Right ventricle myocardium superior (tissue), 1 donor: ENCODE data around the gene VGLL1. TPM values are rescaled to one million over a fixed set of nuclear protein-coding genes. Genes with fewer than 3 reads are reported as not detected.

Experiments
- ATAC-seq: fragments of 200-7000 bp; cut with Tn5 transposase; one replicate; pipeline ENCODE4 v1.9.1; 2020; ENCODE audit warnings: mild to moderate bottlenecking; ENCODE audit not compliant: poor library complexity
- DNase-seq: peaks from one replicate; pipeline ENCODE4 v3.0.0-alpha.2; 2020
- intact Hi-C: fragments of 100-400 bp; cut with DNase I; formaldehyde crosslinking; loops from one replicate; pipeline ENCODE4 v1.11.2; 2022
- long read RNA-seq: library from polyadenylated mRNA; unstranded; transcript quantifications from one replicate; pipeline ENCODE4 v2.0.0, GENCODE V29; 2021
- total RNA-seq: library from RNA; stranded (reverse); fragmentation: NEBNext Ultra II Directional; extraction: Animal tissue kit (Norgen Biotek cat#: 25700); gene quantifications from one replicate; pipeline ENCODE4 v1.2.1, GENCODE V29; 2021
- donor health status: DM: no; HTN: yes; CAD: no; lungs with severe emphysema.

Gene VGLL1, protein sequence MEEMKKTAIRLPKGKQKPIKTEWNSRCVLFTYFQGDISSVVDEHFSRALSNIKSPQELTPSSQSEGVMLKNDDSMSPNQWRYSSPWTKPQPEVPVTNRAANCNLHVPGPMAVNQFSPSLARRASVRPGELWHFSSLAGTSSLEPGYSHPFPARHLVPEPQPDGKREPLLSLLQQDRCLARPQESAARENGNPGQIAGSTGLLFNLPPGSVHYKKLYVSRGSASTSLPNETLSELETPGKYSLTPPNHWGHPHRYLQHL
- not detected for total RNA-seq
- long read RNA-seq = 0 reads

GRCh38 chrX:136531951-136532350 is at the start of gene VGLL1:
VGLL1 (plus strand) TSS chrX:136532215; CDS start chrX:136536021, 3,806 bp downstream.
- ATAC-seq (no peak), DNase-seq (no peak)
- intact Hi-C loops = no loop called here

DNA sequence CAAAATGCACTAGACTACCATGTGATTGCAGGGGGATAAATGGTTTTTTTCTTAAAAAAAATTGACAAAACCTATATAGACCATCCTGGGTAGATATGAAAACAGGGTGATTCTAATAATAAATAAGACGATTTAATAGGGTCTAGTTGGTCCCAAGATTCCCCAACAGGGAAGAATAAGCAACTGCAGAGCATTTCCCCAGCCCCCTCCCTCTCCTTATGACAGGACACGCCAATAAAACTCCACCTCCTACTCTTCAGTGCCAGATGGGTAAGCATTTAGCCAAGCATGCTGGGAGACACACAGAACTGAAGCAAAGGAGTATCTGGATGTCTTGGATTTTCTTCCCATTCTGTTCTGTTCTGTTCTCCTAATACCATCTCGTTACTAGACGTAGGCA is 44.4 kb upstream of the VGLL1 start, which contains the start of gene BRS3:
TSS of gene BRS3 (plus strand) at position 301 of the 400 bp plus-strand sequence. CDS start 168 bp downstream, outside the sequence.
- intact Hi-C loops = no loop called here
- ATAC-seq = no peak
- no peak for DNase-seq

DNA sequence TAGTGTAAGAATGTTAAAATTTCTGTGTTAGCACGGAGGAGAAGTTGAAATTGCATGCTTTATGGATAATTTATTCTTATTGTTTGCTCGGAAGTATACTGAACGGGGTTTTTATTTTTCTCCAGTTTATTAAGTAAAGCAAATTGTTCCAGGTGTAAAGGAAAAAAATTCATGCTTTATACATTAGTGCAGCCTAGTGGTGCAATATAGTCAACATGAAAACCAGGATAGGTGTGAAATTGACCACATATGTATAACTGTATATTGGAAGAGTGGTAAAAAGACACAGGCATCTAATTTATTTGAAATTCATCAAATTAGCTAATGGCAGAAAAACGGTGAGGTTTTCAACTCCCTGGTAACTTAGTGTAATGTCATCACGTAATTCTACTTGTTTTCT is 43.3 kb upstream of the VGLL1 start:
- intact Hi-C loops = no loop called here
- DNase-seq (no peak), ATAC-seq (no peak)

- ATAC-seq = no peak
- intact Hi-C loops = no loop called here
Measured at GRCh38 chrX:136491832-136492231, 40.2 kb upstream of the VGLL1 start.

GRCh38 chrX:136493011-136493410 is 39.0 kb upstream of the VGLL1 start:
- DNase-seq = no peak
- ATAC-seq = no peak
- intact Hi-C loops = no loop called here

More at GRCh38 chrX:136491832-136492231, 40.2 kb upstream of the VGLL1 start:
- DNase-seq = no peak

DNA sequence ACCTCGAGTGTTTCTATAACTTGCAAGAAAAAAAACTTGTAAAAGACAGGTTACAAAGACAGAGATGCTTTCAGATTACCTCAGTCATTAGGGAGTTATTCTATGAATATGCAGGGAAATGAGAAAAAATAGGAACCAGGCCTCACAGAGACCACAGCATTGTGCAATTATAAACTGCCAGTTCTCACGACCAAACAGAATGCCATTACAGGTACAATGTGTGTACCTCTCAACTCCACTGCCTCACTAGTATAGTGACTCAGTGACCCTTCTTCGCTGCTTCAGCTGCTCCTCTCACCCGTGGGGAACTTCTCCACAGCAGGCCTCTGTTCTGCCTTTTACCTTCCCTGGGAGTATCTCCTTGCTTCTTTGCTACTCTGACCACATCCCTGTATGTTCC is 37.0 kb upstream of the VGLL1 start:
- DNase-seq = no peak
- no peak for ATAC-seq
- intact Hi-C loops = no loop called here

- DNase-seq = no peak
- ATAC-seq = no peak
- intact Hi-C loops = no loop called here
Measured at GRCh38 chrX:136496186-136496763, 35.7 kb upstream of the VGLL1 start.

DNA sequence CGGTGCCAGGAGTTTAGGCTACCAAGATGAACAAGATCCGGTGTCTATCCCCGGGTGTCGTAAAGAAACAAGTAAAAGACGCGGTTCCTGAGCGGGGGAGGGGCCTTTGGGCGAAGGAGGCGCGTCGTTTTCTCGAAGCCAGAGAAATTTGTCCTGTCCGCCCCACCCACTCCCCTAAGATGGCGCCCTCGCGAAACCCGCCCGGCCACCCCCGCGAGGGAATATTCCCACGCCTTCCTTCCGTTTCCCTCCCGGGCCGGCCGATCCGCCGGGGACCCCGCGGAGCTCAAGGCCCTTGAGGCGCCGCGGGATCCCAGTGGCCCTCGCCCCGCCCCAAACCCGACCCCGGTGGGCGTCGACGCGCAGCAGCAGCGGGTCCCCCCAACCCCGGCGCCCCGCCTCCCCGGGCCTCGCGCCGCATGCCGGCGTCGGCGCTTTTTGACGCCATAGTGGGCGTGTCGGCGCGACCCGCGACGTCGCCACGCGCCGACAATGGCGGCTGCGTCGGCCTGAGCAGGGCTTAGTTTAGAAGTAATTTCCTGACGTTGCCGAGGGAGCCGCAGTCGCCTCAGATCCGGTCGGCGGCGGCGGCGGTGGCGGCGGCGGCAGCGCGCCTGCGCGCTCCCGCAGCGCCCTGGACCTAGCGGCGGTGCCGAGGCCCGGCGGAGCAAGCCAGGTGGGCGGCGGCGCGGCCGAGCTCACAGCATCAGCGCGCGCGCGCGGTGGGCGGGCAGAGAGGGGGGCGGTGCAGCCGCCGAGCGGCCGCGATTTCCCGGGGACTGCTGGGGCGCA is 35.1 kb upstream of the VGLL1 start:
- intact Hi-C loops = no loop called here
- ATAC-seq = peak; percentile 97
- peak; percentile 87 for DNase-seq

DNA sequence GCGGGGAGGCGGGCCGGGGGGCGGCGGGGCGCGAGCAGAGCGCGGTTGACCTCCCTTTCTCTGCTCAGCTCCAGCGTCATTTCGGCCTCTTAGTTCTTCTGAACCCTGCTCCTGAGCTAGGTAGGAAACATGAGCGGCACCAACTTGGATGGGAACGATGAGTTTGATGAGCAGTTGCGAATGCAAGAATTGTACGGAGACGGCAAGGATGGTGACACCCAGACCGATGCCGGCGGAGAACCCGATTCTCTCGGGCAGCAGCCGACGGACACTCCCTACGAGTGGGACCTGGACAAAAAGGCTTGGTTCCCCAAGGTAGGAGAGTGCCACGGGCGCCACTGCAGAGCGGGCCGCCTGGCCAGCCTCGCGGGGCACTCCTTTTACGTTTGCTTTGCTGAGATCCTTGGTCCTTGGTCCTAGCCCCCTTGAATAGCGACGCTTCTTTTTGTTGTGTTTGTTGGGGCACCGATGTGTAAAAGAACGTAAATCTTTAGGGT is 34.4 kb upstream of the VGLL1 start, which contains the start of gene HTATSF1:
TSS of gene HTATSF1 (plus strand) at position 37 of the 497 bp plus-strand sequence. CDS start at position 130, 93 bp downstream.
- intact Hi-C loops = no loop called here
- ATAC-seq (peak; percentile 3), DNase-seq (peak; percentile 41)

- ATAC-seq (no peak), DNase-seq (no peak)
- intact Hi-C loops = no loop called here
Measured at GRCh38 chrX:136519069-136519468, 12.9 kb upstream of the VGLL1 start.

DNA sequence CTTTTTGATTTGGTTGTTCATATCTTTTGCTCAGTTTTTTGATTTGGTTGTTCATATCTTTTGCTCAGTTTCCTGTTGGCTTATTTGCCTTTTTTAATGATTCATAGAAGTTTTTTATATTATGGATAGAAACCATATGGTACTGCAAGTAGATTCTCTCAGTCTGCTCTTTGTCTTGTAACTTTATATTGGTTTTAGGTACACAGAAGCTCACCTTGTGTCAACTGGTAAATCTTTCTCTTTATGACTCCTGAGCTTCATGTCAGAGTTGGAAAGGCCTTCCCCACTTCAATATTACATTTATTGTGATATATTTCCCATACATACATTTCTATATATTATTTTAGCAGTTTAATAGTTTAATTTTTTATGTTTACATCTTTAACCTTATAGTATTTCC is 8.2 kb upstream of the VGLL1 start:
- no peak for DNase-seq
- intact Hi-C loops = no loop called here
- ATAC-seq = no peak

DNA sequence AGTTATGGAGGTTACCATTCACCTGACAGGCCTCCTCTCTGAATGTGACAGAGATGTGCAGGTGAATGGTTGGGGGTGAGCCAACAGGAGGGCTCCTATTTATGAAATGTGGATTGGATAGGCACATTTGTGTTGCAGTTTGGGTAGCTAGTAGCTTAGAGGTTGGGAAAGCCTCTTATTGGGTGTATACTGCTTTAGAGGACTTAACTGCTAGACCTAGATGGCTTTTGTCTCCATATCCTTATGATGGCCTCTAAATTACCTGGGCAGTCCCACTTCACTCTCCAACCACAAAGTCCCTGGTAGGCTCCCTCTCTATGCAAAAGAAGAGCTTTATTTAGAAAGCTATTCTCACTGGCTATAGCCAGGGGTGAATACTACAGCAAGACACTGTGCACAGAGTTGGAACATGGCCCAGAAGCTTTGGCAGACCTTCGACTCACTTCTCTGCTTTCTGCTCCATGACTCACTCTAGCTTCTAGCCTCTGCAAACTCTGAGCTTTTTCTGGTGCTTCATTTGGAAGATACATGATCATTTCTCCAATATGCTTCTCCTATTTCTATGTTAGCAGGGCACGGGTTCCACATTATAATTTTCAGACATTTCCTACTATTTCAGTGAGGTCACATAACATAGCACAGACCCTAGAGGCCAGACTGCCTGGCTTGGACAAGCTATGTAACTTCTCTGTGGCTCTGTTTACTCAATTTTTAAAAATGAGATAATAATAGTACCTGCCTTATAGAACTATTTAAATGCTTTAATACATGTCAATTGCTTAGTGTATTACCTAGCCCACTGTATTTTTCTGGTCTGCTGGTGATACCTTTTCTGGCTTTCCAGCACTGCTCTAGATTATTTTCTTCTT is 6.0 kb upstream of the VGLL1 start:
- ATAC-seq = peak; percentile 99
- intact Hi-C loops = no loop called here
- peak; percentile 80 for DNase-seq

GRCh38 chrX:136528645-136529315 is 3.2 kb upstream of the VGLL1 start:
- intact Hi-C loops = no loop called here
- DNase-seq (no peak), ATAC-seq (no peak)

DNA sequence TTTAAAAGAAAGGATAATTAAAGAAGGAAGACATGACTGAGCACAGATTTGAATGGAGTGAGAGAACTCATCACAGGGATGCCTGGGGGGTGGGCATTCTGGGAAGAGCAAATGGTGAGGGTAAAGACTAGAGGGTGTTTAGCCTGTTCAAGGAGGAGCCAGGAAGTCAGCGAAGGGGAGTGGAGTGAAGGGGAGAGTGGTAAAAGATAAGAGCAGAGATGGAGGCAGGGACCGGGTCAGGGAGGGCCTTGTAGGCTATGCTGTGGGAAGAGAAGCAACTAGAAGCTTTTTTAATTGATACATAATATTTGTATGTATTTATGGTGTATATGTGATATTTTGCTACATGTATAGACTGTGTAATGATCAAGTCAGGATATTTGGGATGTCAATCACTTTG is 2.2 kb upstream of the VGLL1 start:
- DNase-seq (no peak), ATAC-seq (no peak)
- intact Hi-C loops = no loop called here

DNA sequence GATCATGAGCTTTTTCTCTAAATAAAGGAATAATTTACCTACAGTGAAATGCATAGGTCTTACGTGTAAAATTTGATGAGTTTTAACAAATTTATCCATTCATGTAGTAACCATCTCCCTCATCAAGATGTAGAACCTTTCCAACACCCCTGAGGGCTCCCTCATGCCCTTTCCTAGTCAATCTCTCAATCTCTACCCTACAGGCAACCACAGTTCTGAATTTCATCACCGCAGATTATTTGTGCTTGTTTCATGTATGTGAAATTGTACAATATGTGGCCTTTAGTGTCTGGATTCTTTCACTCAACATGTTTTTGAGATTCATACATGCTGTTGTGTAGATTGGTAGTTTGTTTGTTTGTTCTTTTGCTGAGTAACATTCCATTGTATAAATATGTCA is 2.1 kb downstream of the VGLL1 start:
- intact Hi-C loops = no loop called here
- DNase-seq (no peak), ATAC-seq (no peak)

DNA sequence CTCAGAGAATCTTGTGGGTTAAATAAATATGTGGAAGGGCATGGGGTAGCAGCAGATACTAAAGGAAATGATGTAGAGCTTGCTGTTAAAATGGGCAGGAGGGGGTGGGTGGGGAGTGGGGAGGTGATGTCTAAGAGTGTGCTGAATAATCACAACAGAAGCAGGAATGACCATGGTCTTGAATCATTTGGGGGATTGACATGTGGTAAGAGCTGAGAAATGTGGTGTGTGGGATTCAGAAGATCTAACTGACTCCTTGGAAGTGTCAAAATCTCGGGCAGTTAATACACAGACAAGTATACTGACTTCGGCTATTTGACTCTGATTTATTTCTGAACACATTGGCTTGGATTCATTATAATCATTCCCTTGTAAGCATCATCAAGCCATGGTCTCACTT is 6.8 kb downstream of the VGLL1 start:
- intact Hi-C loops = no loop called here
- ATAC-seq (no peak), DNase-seq (no peak)

GRCh38 chrX:136540226-136540625 is 8.2 kb downstream of the VGLL1 start:
- DNase-seq = no peak
- intact Hi-C loops = no loop called here
- no peak for ATAC-seq

DNA sequence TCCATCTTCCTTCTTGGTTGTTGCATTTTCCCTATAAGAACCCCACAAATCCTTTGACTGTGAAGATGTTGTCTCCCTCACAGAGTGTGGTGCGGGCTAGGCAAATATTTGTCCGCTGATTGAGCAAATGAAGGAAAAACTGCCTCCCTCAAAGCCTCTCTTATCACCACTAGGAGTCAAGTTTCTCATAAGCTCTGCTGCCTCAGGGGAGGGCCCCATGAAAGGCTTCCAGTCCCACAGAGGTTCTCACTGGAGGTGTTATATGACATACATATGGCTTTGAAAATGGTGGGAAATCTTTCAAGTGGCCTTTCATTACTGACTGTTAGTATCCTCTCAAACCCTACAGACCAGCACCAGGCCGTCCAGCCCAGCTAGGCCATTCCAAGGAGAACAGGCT is 9.3 kb downstream of the VGLL1 start:
- intact Hi-C loops = no loop called here
- DNase-seq = no peak
- ATAC-seq = no peak
